ENCODE measurements around the gene SMIM36. TPM values are rescaled to one million over a fixed set of nuclear protein-coding genes. Genes with fewer than 3 reads are reported as not detected.

Gene SMIM36
- total RNA-seq, 1 donor from 2014 or later, result not detected

- Mint-ChIP-seq H3K4me1 (ENCODE audit: unreplicated experiment) (peaks cover 28% of the 10 kb centered on the region), H3K27me3 (no peaks in the 10 kb centered on the region), H3K36me3 (peaks cover 37% of the 10 kb centered on the region), H3K4me3 (no peak overlapping the region), H3K27ac (no peak overlapping the region), H3K9me3 (no peaks in the 10 kb centered on the region)
- no peak for TF ChIP-seq CTCF (conservative IDR thresholded peaks at IDR 0.05)
- DNase-seq (ENCODE audit: extremely low spot score, unreplicated experiment), result no peak
These were observed 95.3 kb downstream of the SMIM36 start for GRCh38 chr17:55416000-55416399.

- no peak for DNase-seq (ENCODE audit: extremely low spot score, unreplicated experiment)
- Mint-ChIP-seq H3K36me3 (peaks cover 45% of the 10 kb centered on the region), H3K4me1 (ENCODE audit: unreplicated experiment) (peaks cover 28% of the 10 kb centered on the region), H3K27ac (no peak overlapping the region), H3K4me3 (no peak overlapping the region), H3K27me3 (no peaks in the 10 kb centered on the region), H3K9me3 (no peaks in the 10 kb centered on the region)
- no peak for TF ChIP-seq CTCF (conservative IDR thresholded peaks at IDR 0.05)
These were observed 96.3 kb downstream of the SMIM36 start for GRCh38 chr17:55414983-55415382.

- no peaks in the 10 kb centered on the region for H3K9me3 Mint-ChIP-seq
- peaks cover 23% of the 10 kb centered on the region for H3K4me1 Mint-ChIP-seq (ENCODE audit: unreplicated experiment)
- no peak for DNase-seq (ENCODE audit: extremely low spot score, unreplicated experiment)
- peaks cover 51% of the 10 kb centered on the region for H3K36me3 Mint-ChIP-seq
- H3K27me3 Mint-ChIP-seq, result no peaks in the 10 kb centered on the region
- no peak for TF ChIP-seq CTCF (conservative IDR thresholded peaks at IDR 0.05)
- H3K4me3 Mint-ChIP-seq, result no peak overlapping the region
- H3K27ac Mint-ChIP-seq, result no peak overlapping the region
These were observed 97.3 kb downstream of the SMIM36 start for GRCh38 chr17:55413825-55414489.

GRCh38 chr17:55411463-55411855 lies 99.8 kb downstream of the SMIM36 start:
- Mint-ChIP-seq H3K27ac (no peak overlapping the region), H3K9me3 (no peaks in the 10 kb centered on the region), H3K4me1 (ENCODE audit: unreplicated experiment) (peaks cover 12% of the 10 kb centered on the region), H3K4me3 (no peak overlapping the region), H3K36me3 (peaks cover 44% of the 10 kb centered on the region), H3K27me3 (no peaks in the 10 kb centered on the region)
- no peak for DNase-seq (ENCODE audit: extremely low spot score, unreplicated experiment)
- TF ChIP-seq CTCF (conservative IDR thresholded peaks at IDR 0.05), result no peak

- H3K27ac Mint-ChIP-seq, result no peak overlapping the region
- no peaks in the 10 kb centered on the region for H3K9me3 Mint-ChIP-seq
- H3K4me1 Mint-ChIP-seq (ENCODE audit: unreplicated experiment), result peaks cover 11% of the 10 kb centered on the region
- DNase-seq (ENCODE audit: extremely low spot score, unreplicated experiment), result no peak
- peaks cover 43% of the 10 kb centered on the region for H3K36me3 Mint-ChIP-seq
- no peaks in the 10 kb centered on the region for H3K27me3 Mint-ChIP-seq
- H3K4me3 Mint-ChIP-seq, result no peak overlapping the region
- no peak for TF ChIP-seq CTCF (conservative IDR thresholded peaks at IDR 0.05)
These were observed 100.4 kb downstream of the SMIM36 start for GRCh38 chr17:55410722-55411462.
